DND-41 (cell line): Measurements from ENCODE around the gene LONRF2.

ENCODE experiments used
- ATAC-seq: fragments of 200-7000 bp; cut with Tn5 transposase; 3 replicates; pipeline ENCODE4 v1.9.1; 2021; ENCODE audit warnings: low read depth; ENCODE audit not compliant: insufficient read depth
- DNase-seq: peaks from one replicate; pipeline ENCODE4 v3.0.0-alpha.2; 2020
- H2AFZ ChIP-seq: 2 replicates; pipeline ENCODE4 v1.6.0; 2012; ENCODE audit warnings: low read depth, low read length
- H3K27ac ChIP-seq: 2 replicates; pipeline ENCODE4 v1.5.1; 2012; ENCODE audit warnings: low read length, inconsistent platforms
- H3K27me3 ChIP-seq: fragments of 200-600 bp; sonication (generic); 2 replicates; pipeline ENCODE4 v1.6.0; 2012; ENCODE audit warnings: low read length, mild to moderate bottlenecking, inconsistent platforms; ENCODE audit not compliant: insufficient read depth, poor library complexity
- H3K36me3 ChIP-seq: 2 replicates; pipeline ENCODE4 v1.5.1; 2012; ENCODE audit warnings: low read length, inconsistent platforms; ENCODE audit not compliant: insufficient read depth
- H3K4me1 ChIP-seq: 2 replicates; pipeline ENCODE4 v1.5.1; 2012; ENCODE audit warnings: mild to moderate bottlenecking, low read length; ENCODE audit not compliant: insufficient read depth
- H3K4me2 ChIP-seq: 2 replicates; pipeline ENCODE4 v1.6.0; 2012; ENCODE audit warnings: mild to moderate bottlenecking, moderate library complexity, low read length, inconsistent platforms; ENCODE audit not compliant: insufficient read depth
- H3K4me3 ChIP-seq, 2 experiments: fragments of 200-600 bp in 1 of 2; shearing (Covaris generic) in 1 of 2; 2 replicates each; pipeline ENCODE4 v1.5.1; 2012 to 2016; ENCODE audit warnings: inconsistent platforms in 2 of 2, low read length in 2 of 2, mild to moderate bottlenecking in 2 of 2, low read depth in 1 of 2, moderate library complexity in 1 of 2
- H3K79me2 ChIP-seq: 2 replicates; pipeline ENCODE4 v1.6.0; 2012; ENCODE audit warnings: low read length, inconsistent platforms; ENCODE audit not compliant: insufficient read depth
- H3K9ac ChIP-seq: 2 replicates; pipeline ENCODE4 v1.6.0; 2012; ENCODE audit warnings: low read depth, mild to moderate bottlenecking, inconsistent platforms, low read length, moderate library complexity
- H3K9me3 ChIP-seq: 2 replicates; pipeline ENCODE4 v1.5.1; 2012; ENCODE audit warnings: low read length, moderate library complexity, mild to moderate bottlenecking, inconsistent platforms; ENCODE audit not compliant: insufficient read depth, severe bottlenecking
- H4K20me1 ChIP-seq: 2 replicates; pipeline ENCODE4 v1.6.0; 2012; ENCODE audit warnings: low read length; ENCODE audit not compliant: insufficient read depth
- CTCF ChIP-seq: IDR thresholded peaks from 2 replicates; pipeline ENCODE4 v1.5.1; 2012; ENCODE audit warnings: borderline replicate concordance, low read length, moderate library complexity, mild to moderate bottlenecking; ENCODE audit not compliant: poor library complexity, severe bottlenecking; ENCODE audit errors: extremely low read depth
- EZH2 ChIP-seq: IDR thresholded peaks from 3 replicates; pipeline ENCODE4 v1.6.1; 2012; ENCODE audit warnings: borderline replicate concordance, low read depth, mild to moderate bottlenecking, moderate library complexity, low read length, inconsistent platforms; ENCODE audit not compliant: severe bottlenecking

LONRF2 gene

GRCh38 chr2:100242476-100242875 lies 79.8 kb downstream of the LONRF2 start:
- H3K27ac ChIP-seq, result no peak overlapping the region
- H3K9ac ChIP-seq, result no peak overlapping the region

GRCh38 chr2:100241236-100241635 lies 81.1 kb downstream of the LONRF2 start:
- ATAC-seq (no peak), DNase-seq (no peak)
- Histone ChIP-seq H3K79me2 (no peaks in the 10 kb centered on the region), H3K27me3 (no peaks in the 10 kb centered on the region), H4K20me1 (no peaks in the 10 kb centered on the region), H3K4me3 (no peak overlapping the region), H3K9me3 (no peaks in the 10 kb centered on the region), H3K4me2 (no peak overlapping the region), H2AFZ (no peak overlapping the region), H3K27ac (no peak overlapping the region), H3K36me3 (no peaks in the 10 kb centered on the region), H3K4me1 (no peaks in the 10 kb centered on the region), H3K9ac (no peak overlapping the region)
- TF ChIP-seq CTCF, result no peak
- TF ChIP-seq EZH2, result no peak

More at GRCh38 chr2:100242476-100242875, 79.8 kb downstream of the LONRF2 start:
- Histone ChIP-seq H3K36me3 (no peaks in the 10 kb centered on the region), H3K4me3 (no peak overlapping the region), H2AFZ (no peak overlapping the region), H4K20me1 (no peaks in the 10 kb centered on the region; the same call in 1 of the 2 replicates), H3K9me3 (no peaks in the 10 kb centered on the region), H3K27me3 (no peaks in the 10 kb centered on the region), H3K4me2 (no peak overlapping the region), H3K79me2 (no peaks in the 10 kb centered on the region), H3K4me1 (no peaks in the 10 kb centered on the region)
- DNase-seq, result no peak
- no peak for ATAC-seq
- no peak for TF ChIP-seq EZH2
- TF ChIP-seq CTCF, result no peak

- Histone ChIP-seq H3K4me3 (no peak overlapping the region), H2AFZ (no peak overlapping the region), H3K9ac (no peak overlapping the region), H3K4me1 (peaks cover 5% of the 10 kb centered on the region), H3K4me2 (no peak overlapping the region), H4K20me1 (no peaks in the 10 kb centered on the region), H3K27me3 (no peaks in the 10 kb centered on the region), H3K36me3 (no peaks in the 10 kb centered on the region), H3K27ac (no peak overlapping the region), H3K79me2 (no peaks in the 10 kb centered on the region), H3K9me3 (no peaks in the 10 kb centered on the region)
- no peak for ATAC-seq
- DNase-seq, result no peak
- TF ChIP-seq EZH2, result no peak
- no peak for TF ChIP-seq CTCF
These were observed 81.9 kb downstream of the LONRF2 start for GRCh38 chr2:100240386-100240785.
